ENCODE results near the gene RETN. TPM values are rescaled to one million over a fixed set of nuclear protein-coding genes. Genes with fewer than 3 reads are reported as not detected.

Gene RETN
- total and polyA plus RNA-seq, 8 donors, result 6.2 to 41.4 (median 9.6) TPM; not detected in 5

GRCh38 chr19:7644550-7644877 lies 24.3 kb upstream of the RETN start:
- no peak overlapping the region for H3K4me3 ChIP-seq
- H3K9me3 ChIP-seq, result no peaks in the 10 kb centered on the region
- TF ChIP-seq POLR2AphosphoS5 (IDR thresholded peaks at IDR 0.05) (no peak), POLR2A (IDR thresholded peaks at IDR 0.05) (no peak), CTCF (IDR thresholded peaks at IDR 0.05) (no peak), EP300 (IDR thresholded peaks at IDR 0.05) (no peak)
- H3K27ac ChIP-seq, result no peak overlapping the region
- peaks cover 0 to 42% (median 0%) of the 10 kb centered on the region in 3 donors for H3K27me3 ChIP-seq
- H3K4me1 ChIP-seq, result peaks cover 0 to 24% (median 2%) of the 10 kb centered on the region in 4 donors
- peaks cover 0 to 65% (median 50%) of the 10 kb centered on the region in 4 donors for H3K36me3 ChIP-seq
- no peak for DNase-seq
- WGBS, 5 donors, result 89 to 97% (median 93%) methylated on average over 6 to 20 of the region's 20 CpGs
- intact Hi-C loops (cut with DNase I; ENCODE audit: low total_unique reads), result no loop called here

GRCh38 chr19:7645163-7645562 lies 23.7 kb upstream of the RETN start:
- Histone ChIP-seq H3K4me3 (no peak overlapping the region), H3K4me1 (peaks cover 0 to 18% (median 0%) of the 10 kb centered on the region in 4 donors), H3K36me3 (peaks cover 0 to 62% (median 47%) of the 10 kb centered on the region in 4 donors), H3K27ac (no peak overlapping the region), H3K9me3 (no peaks in the 10 kb centered on the region), H3K27me3 (peaks cover 0 to 42% (median 0%) of the 10 kb centered on the region in 3 donors)
- WGBS, 5 donors, result 81 to 95% (median 87%) methylated on average over 13 to 14 of the region's 14 CpGs
- no peak for TF ChIP-seq EP300 (IDR thresholded peaks at IDR 0.05)
- TF ChIP-seq POLR2A (IDR thresholded peaks at IDR 0.05), result no peak
- TF ChIP-seq POLR2AphosphoS5 (IDR thresholded peaks at IDR 0.05), result no peak
- TF ChIP-seq CTCF (IDR thresholded peaks at IDR 0.05), result no peak
- intact Hi-C loops (cut with DNase I; ENCODE audit: low total_unique reads), result no loop called here
- no peak for DNase-seq

GRCh38 chr19:7645656-7646425 lies 23.0 kb upstream of the RETN start:
- 65 to 80% (median 76%) methylated on average over 19 to 20 of the region's 20 CpGs for WGBS, 5 donors
- peaks cover 0 to 17% (median 0%) of the 10 kb centered on the region in 4 donors for H3K4me1 ChIP-seq
- DNase-seq, result no peak
- peaks cover 0 to 47% (median 0%) of the 10 kb centered on the region in 3 donors for H3K27me3 ChIP-seq
- H3K27ac ChIP-seq, result no peak overlapping the region
- H3K36me3 ChIP-seq, result peaks cover 0 to 56% (median 45%) of the 10 kb centered on the region in 4 donors
- TF ChIP-seq CTCF (IDR thresholded peaks at IDR 0.05) (no peak), EP300 (IDR thresholded peaks at IDR 0.05) (no peak), POLR2AphosphoS5 (IDR thresholded peaks at IDR 0.05) (no peak), POLR2A (IDR thresholded peaks at IDR 0.05) (no peak)
- no peaks in the 10 kb centered on the region for H3K9me3 ChIP-seq
- no peak overlapping the region for H3K4me3 ChIP-seq
- intact Hi-C loops (cut with DNase I; ENCODE audit: low total_unique reads), result no loop called here

GRCh38 chr19:7646426-7646700 lies 22.5 kb upstream of the RETN start:
- DNase-seq, result no peak
- no peak overlapping the region for H3K27ac ChIP-seq
- WGBS, 5 donors, result 69 to 90% (median 87%) methylated on average over 8 of the region's 8 CpGs
- H3K4me1 ChIP-seq, result peaks cover 0 to 17% (median 0%) of the 10 kb centered on the region in 4 donors
- H3K36me3 ChIP-seq, result peaks cover 0 to 53% (median 42%) of the 10 kb centered on the region in 4 donors
- no peaks in the 10 kb centered on the region for H3K9me3 ChIP-seq
- intact Hi-C loops (cut with DNase I; ENCODE audit: low total_unique reads), result no loop called here
- H3K4me3 ChIP-seq, result no peak overlapping the region
- TF ChIP-seq POLR2A (IDR thresholded peaks at IDR 0.05) (no peak), EP300 (IDR thresholded peaks at IDR 0.05) (no peak), CTCF (IDR thresholded peaks at IDR 0.05) (no peak), POLR2AphosphoS5 (IDR thresholded peaks at IDR 0.05) (no peak)
- peaks cover 0 to 52% (median 0%) of the 10 kb centered on the region in 3 donors for H3K27me3 ChIP-seq
